SJSA1 (cell line): ENCODE results near the gene NOTCH3. TPM values are rescaled to one million over a fixed set of nuclear protein-coding genes. Genes with fewer than 3 reads are reported as not detected.

ENCODE experiments used
- DNase-seq, 2 experiments: peaks; one replicate each; pipeline ENCODE4 v3.0.0-alpha.2; 2015 to 2020; ENCODE audit warnings: low spot score in 2 of 2, low read depth in 1 of 2
- H3K27ac ChIP-seq: fragments of 250-450 bp; sonication (Bioruptor Pico); 2 replicates; pipeline ENCODE4 v1.5.1; 2020; ENCODE audit warnings: mild to moderate bottlenecking, moderate library complexity
- H3K27me3 ChIP-seq: fragments of 250-450 bp; sonication (Bioruptor Pico); replicated peaks from 2 replicates; pipeline ENCODE4 v1.5.1; 2020; ENCODE audit warnings: mild to moderate bottlenecking, moderate library complexity
- H3K36me3 ChIP-seq: fragments of 250-450 bp; sonication (Bioruptor Pico); 2 replicates; pipeline ENCODE4 v1.5.1; 2020; ENCODE audit warnings: mild to moderate bottlenecking
- H3K4me1 ChIP-seq: fragments of 250-450 bp; sonication (Bioruptor Pico); replicated peaks from 2 replicates; pipeline ENCODE4 v1.6.1; 2021; ENCODE audit warnings: mild to moderate bottlenecking
- H3K4me3 ChIP-seq: fragments of 250-450 bp; sonication (Bioruptor Pico); 2 replicates; pipeline ENCODE4 v1.5.1; 2020; ENCODE audit warnings: mild to moderate bottlenecking
- H3K9me3 ChIP-seq: fragments of 250-450 bp; sonication (Bioruptor Pico); replicated peaks from 2 replicates; pipeline ENCODE4 v1.5.1; 2020; ENCODE audit warnings: mild to moderate bottlenecking
- total RNA-seq: library from RNA; depleted of rRNA; stranded (reverse); fragments of >200 nt; shearing (Covaris generic); gene quantifications from 2 replicates; pipeline ENCODE4 v1.2.3, GENCODE V29; 2014

NOTCH3 gene
- total RNA-seq, 1 experiment from 2014 or later: 33.1 TPM

GRCh38 chr19:15243236-15243957, 42.6 kb upstream of the NOTCH3 start:
- DNase-seq: no peak
- H3K27ac ChIP-seq: no peak overlapping the region
- no peak overlapping the region for H3K4me3 ChIP-seq
- no peaks in the 10 kb centered on the region for H3K9me3 ChIP-seq
- peaks cover 93% of the 10 kb centered on the region for H3K36me3 ChIP-seq
- H3K4me1 ChIP-seq: peaks cover 18% of the 10 kb centered on the region
- no peaks in the 10 kb centered on the region for H3K27me3 ChIP-seq

GRCh38 chr19:15241259-15241910, 40.6 kb upstream of the NOTCH3 start:
- no peak overlapping the region for H3K27ac ChIP-seq
- no peaks in the 10 kb centered on the region for H3K4me1 ChIP-seq
- H3K36me3 ChIP-seq: peaks cover 86% of the 10 kb centered on the region
- no peak for DNase-seq
- H3K27me3 ChIP-seq: no peaks in the 10 kb centered on the region
- no peaks in the 10 kb centered on the region for H3K9me3 ChIP-seq
- no peak overlapping the region for H3K4me3 ChIP-seq

GRCh38 chr19:15240515-15240914, 39.7 kb upstream of the NOTCH3 start:
- Histone ChIP-seq H3K4me3 (no peak overlapping the region), H3K27me3 (no peaks in the 10 kb centered on the region), H3K27ac (no peak overlapping the region), H3K9me3 (no peaks in the 10 kb centered on the region), H3K4me1 (no peaks in the 10 kb centered on the region), H3K36me3 (peaks cover 86% of the 10 kb centered on the region)
- DNase-seq: no peak

- no peak overlapping the region for H3K27ac ChIP-seq
- DNase-seq: no peak
- no peaks in the 10 kb centered on the region for H3K27me3 ChIP-seq
- H3K9me3 ChIP-seq: no peaks in the 10 kb centered on the region
- H3K4me1 ChIP-seq: no peaks in the 10 kb centered on the region
- peaks cover 86% of the 10 kb centered on the region for H3K36me3 ChIP-seq
- H3K4me3 ChIP-seq: no peak overlapping the region
Observed at GRCh38 chr19:15239337-15239949, 38.6 kb upstream of the NOTCH3 start.

- DNase-seq: no peak
Observed at GRCh38 chr19:15238639-15239155, 37.9 kb upstream of the NOTCH3 start.

GRCh38 chr19:15237759-15238638, 37.2 kb upstream of the NOTCH3 start:
- Histone ChIP-seq H3K9me3 (no peaks in the 10 kb centered on the region), H3K4me3 (no peak overlapping the region), H3K36me3 (peaks cover 86% of the 10 kb centered on the region), H3K27ac (no peak overlapping the region), H3K4me1 (no peaks in the 10 kb centered on the region), H3K27me3 (no peaks in the 10 kb centered on the region)
- no peak for DNase-seq

More at GRCh38 chr19:15238639-15239155, 37.9 kb upstream of the NOTCH3 start:
- no peaks in the 10 kb centered on the region for H3K4me1 ChIP-seq
- no peak overlapping the region for H3K4me3 ChIP-seq
- no peak overlapping the region for H3K27ac ChIP-seq
- no peaks in the 10 kb centered on the region for H3K9me3 ChIP-seq
- H3K27me3 ChIP-seq: no peaks in the 10 kb centered on the region
- peaks cover 86% of the 10 kb centered on the region for H3K36me3 ChIP-seq

GRCh38 chr19:15236886-15237285, 36.1 kb upstream of the NOTCH3 start:
- H3K27ac ChIP-seq: no peak overlapping the region
- H3K27me3 ChIP-seq: no peaks in the 10 kb centered on the region
- H3K36me3 ChIP-seq: peaks cover 77% of the 10 kb centered on the region
- H3K4me3 ChIP-seq: no peak overlapping the region
- no peaks in the 10 kb centered on the region for H3K4me1 ChIP-seq
- no peaks in the 10 kb centered on the region for H3K9me3 ChIP-seq
- DNase-seq: no peak

GRCh38 chr19:15235781-15236180, 35.0 kb upstream of the NOTCH3 start:
- Histone ChIP-seq H3K9me3 (no peaks in the 10 kb centered on the region), H3K36me3 (peaks cover 66% of the 10 kb centered on the region), H3K27ac (no peak overlapping the region), H3K27me3 (no peaks in the 10 kb centered on the region), H3K4me3 (no peak overlapping the region), H3K4me1 (no peaks in the 10 kb centered on the region)
- DNase-seq: no peak

GRCh38 chr19:15234431-15235130, 33.8 kb upstream of the NOTCH3 start:
- H3K27me3 ChIP-seq: no peaks in the 10 kb centered on the region
- no peak overlapping the region for H3K27ac ChIP-seq
- peaks cover 54% of the 10 kb centered on the region for H3K36me3 ChIP-seq
- DNase-seq: no peak
- no peak overlapping the region for H3K4me3 ChIP-seq
- H3K4me1 ChIP-seq: no peaks in the 10 kb centered on the region
- no peaks in the 10 kb centered on the region for H3K9me3 ChIP-seq

GRCh38 chr19:15231271-15231670, 30.5 kb upstream of the NOTCH3 start:
- Histone ChIP-seq H3K4me1 (no peaks in the 10 kb centered on the region), H3K27ac (no peak overlapping the region), H3K27me3 (no peaks in the 10 kb centered on the region), H3K9me3 (no peaks in the 10 kb centered on the region), H3K36me3 (peaks cover 28% of the 10 kb centered on the region), H3K4me3 (no peak overlapping the region)
- no peak for DNase-seq

GRCh38 chr19:15227261-15227660, 26.5 kb upstream of the NOTCH3 start:
- DNase-seq: no peak

GRCh38 chr19:15225760-15226159, 25.0 kb upstream of the NOTCH3 start:
- no peaks in the 10 kb centered on the region for H3K36me3 ChIP-seq
- H3K9me3 ChIP-seq: no peaks in the 10 kb centered on the region; the same call in 1 of the 2 replicates
- no peak overlapping the region for H3K27ac ChIP-seq
- peaks cover 12% of the 10 kb centered on the region for H3K4me1 ChIP-seq
- no peaks in the 10 kb centered on the region for H3K27me3 ChIP-seq
- no peak overlapping the region for H3K4me3 ChIP-seq
- no peak for DNase-seq

More at GRCh38 chr19:15227261-15227660, 26.5 kb upstream of the NOTCH3 start:
- Histone ChIP-seq H3K27ac (no peak overlapping the region), H3K9me3 (no peaks in the 10 kb centered on the region), H3K36me3 (no peaks in the 10 kb centered on the region), H3K4me3 (no peak overlapping the region), H3K4me1 (peaks cover 12% of the 10 kb centered on the region), H3K27me3 (no peaks in the 10 kb centered on the region)
